Pons (tissue), 1 donor: ENCODE results near the gene KCTD14.
"Not testable (repeated sequence)": the region's sequence is repeated elsewhere in the genome, so short reads cannot be mapped to it uniquely, and the experiment has no call there.

Experiments
- DNase-seq: peaks from one replicate; pipeline ENCODE4 v3.0.0-alpha.2; 2016; ENCODE audit warnings: low spot score

Gene KCTD14

DNA sequence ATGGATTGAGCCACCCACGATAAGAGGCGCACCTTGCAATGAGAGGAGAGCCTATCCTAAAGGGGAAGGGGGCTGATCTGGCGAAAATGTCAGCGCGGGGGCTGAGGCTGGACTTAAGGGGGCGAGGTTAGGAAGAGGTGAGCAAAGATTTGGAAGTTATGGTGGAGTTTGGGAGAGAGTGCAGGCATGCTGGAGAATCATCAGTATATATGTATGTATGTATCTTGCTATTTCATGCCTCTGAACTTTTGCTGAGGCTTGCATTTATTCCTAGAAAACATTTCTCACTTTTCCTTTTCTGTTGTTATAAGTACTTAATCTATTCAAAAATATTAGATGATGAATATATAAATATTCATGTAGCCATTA lies 23.4 kb upstream of the KCTD14 start:
- DNase-seq = no peak

GRCh38 chr11:78045851-78046485 lies 22.9 kb upstream of the KCTD14 start:
- peak; percentile 80 for DNase-seq

- DNase-seq = no peak
These were observed 21.6 kb upstream of the KCTD14 start for GRCh38 chr11:78044706-78045105.

- no peak for DNase-seq
These were observed 18.9 kb upstream of the KCTD14 start for GRCh38 chr11:78041843-78042440.

- not testable (repeated sequence) for DNase-seq
These were observed 18.3 kb upstream of the KCTD14 start for GRCh38 chr11:78041380-78041719.

- DNase-seq = no peak
These were observed 17.8 kb upstream of the KCTD14 start for GRCh38 chr11:78040691-78041379.

DNA sequence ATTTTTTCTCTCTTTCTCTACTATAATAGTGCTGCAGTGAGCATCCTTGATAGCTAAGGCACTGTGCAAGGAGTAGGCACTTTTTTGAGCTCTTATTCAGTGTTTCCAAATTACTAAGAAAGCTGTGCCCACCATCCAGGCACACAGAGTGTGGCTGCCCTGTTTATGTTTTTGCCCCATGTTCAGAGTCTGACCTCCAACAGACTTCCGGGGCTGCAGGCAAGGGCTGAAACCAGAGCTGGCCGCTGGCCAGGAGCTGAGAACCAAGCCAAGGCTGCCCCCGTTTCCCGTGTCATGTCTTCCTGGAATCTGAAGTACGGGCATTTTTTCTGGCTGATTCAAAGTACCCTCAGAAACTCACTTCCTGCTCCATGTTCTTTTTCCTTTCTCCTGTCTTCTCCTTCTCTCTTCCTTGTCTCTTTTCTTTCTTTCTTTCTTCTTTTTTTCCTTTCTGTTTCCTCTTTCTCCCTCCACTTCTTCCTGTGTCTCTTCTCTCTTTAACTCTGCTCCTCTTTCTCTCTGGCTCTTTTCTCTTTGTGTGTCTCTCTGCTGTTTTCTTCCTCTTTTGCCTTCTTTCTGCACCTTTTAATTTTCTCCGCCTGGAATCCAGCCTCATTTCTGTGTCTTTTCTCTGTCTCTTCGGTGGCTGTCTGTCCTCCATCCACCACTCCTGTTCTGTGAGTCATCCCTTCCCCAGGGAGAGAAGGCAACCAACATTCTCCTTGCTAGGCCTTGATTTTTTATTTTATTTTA lies 17.0 kb upstream of the KCTD14 start:
- peak; percentile 61 for DNase-seq

- DNase-seq = no peak
These were observed 16.4 kb upstream of the KCTD14 start for GRCh38 chr11:78039391-78039918.

DNA sequence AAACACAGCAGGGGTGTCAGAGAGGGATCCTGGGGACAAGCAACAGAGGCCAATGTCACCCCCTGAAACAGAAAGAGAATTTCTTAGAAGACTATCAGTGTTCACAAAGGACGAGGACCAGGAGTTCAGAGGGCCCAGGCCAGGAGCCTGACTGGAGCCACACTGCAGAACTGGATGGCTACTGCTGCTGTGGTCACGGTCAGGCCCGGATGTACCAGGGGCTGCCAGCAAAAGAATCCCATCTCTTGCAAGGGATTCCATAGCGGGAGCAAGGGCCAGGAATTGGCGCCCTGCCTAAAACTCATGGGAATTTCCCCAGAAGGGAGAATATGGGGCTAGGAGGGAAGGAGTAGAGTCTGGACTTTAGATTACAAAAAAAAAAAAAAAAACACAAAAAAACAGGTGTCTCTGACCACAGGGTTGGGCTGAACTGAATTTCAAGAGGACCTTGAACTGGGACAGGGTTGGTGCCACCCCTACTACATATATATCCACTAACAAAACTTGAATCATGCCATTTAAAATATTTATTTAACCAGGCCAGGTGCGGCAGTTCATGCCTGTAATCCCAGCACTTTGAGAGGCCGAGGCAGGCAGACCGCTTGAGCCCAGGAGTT lies 15.7 kb upstream of the KCTD14 start:
- DNase-seq = no peak

GRCh38 chr11:78037825-78038620 lies 14.9 kb upstream of the KCTD14 start:
- DNase-seq = no peak

DNA sequence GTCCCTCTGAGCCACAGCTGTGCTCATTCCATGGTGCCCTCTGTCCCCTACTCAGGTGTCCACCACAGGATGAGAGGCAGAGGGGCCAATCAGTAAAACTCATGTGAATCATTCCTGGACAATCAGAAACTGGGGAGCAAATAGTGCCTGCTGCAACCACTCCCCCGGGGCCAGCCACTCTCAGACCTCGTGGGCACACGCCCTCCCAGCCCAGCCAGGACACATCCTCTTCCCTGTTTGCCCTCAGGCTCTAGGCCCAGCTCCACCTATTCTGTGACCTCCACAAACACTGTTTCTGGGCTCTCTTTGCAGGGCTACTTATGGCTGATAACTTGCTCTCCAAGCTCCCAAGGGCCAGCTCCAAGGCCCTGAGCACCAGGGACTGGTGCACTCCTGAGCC lies 14.0 kb upstream of the KCTD14 start:
- DNase-seq = no peak

- no peak for DNase-seq
These were observed 13.2 kb upstream of the KCTD14 start for GRCh38 chr11:78036313-78036712.

- no peak for DNase-seq
These were observed 11.5 kb upstream of the KCTD14 start for GRCh38 chr11:78034623-78035022.

DNA sequence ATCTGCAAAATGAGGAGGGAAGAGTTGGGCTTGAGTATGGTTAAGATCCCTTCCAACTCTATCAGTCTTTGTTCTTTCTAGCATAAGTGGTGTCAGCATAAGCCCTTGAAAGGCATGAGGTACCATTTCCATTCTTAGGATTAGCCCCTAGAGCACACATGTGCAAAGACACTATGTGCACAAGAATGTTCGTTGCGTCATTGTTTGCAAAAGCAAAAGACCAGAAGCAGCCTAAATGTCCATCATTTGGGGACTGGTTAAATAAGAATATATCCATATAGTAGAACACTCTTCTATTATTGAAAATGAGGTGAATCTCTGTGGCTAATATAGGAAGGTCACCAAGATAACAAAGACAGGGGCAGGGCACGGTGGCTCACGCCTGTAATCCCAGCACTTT lies 10.0 kb upstream of the KCTD14 start:
- DNase-seq = no peak

- no peak for DNase-seq
These were observed 9.0 kb upstream of the KCTD14 start for GRCh38 chr11:78032090-78032489.

DNA sequence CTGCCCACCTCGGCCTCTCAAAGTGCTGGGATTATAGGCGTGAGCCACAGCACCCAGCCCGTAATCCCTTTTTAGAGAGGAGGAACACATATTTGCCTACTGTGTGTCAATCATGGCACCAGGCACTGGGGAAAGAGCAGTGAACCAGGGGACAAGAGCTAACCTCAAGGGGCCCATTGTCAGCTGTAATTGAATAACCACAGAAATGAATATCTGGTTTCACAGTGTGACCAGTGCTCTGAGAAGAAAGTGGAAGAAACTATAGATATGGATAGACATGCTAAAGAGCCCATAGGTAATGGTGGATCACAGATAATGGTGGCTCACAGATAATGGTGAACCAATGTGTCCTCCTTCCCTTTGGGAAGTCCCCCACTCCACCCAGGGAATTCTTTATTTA lies 8.6 kb upstream of the KCTD14 start:
- DNase-seq = no peak

DNA sequence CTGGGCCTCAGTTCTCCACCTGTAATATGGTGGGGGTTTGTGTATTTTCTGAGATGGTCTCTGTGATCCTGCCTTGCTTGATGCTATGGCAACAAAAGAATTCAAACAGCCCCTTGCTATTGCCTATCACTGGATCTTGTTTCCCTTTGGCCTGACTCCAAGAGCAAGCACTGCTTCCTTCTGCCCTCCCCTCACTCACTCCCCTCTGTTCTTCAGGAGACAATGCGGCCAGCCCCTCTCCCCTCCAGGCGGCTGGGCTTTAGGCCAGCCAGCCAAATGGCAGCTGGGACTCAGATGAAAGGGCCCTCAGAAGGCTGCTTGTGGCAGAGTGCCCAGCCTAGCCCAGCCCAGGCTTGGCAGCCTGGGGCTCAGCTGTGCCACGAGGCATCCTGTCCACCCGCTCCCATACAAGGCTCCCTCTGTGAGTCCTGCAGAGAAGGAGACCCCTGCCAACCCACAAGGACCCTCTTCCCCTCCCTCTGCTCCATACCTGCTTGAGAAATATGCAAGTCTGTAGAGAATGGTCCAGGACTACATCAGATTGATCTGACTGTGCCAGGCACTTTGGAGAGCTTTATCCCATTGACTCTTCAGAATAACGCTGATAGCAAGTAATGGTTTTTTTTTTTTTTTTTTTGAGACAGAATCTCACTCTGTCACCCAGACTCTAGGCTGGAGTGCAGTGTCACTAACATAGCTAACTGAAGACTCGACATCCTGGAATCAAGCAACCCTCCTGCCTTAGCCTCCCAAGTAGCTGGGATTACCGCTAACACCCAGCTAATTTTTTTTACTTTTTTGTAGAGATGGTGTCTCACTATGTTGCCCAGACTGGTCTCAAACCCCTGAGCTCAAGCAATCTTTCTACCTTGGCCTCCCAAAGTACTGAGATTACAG lies 7.6 kb upstream of the KCTD14 start:
- peak; percentile 99 for DNase-seq

DNA sequence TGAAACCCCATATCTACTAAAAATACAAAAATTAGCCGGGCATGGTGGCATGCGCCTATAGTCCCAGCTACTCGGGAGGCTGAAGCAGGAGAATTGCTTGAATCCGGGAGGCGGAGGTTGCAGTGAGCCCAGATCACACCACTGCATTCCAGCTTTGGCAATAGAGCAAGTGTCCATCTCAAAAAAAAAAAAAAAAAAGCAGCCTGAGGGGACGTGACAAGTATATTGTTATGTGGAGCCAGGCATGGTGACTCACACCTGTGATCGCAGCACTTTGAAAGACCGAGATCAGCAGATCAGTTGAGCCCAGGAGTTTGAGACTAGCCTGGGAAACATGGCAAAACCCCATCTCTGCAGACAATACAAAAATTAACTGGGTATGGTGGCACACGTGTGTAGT lies 5.3 kb upstream of the KCTD14 start:
- not testable (repeated sequence) for DNase-seq

DNA sequence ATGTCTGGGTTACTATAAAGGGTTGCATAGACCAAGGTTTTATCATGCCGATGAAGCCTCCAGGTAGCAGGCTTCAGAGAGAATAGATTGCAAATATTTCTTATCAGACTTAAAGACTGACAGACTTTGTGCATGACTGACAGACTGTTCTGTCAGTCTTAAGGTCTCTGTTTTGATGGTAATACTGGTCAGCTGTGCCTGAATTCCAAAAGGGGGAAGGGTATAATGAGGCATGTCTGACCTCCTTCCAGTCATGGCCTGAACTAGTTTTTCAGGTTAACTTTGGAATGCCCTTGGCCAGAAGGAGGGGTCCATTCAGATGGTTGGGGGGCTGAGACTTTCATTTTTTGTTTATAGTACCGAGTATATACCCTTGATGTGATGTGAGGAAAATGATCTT lies 4.7 kb upstream of the KCTD14 start:
- DNase-seq = no peak

DNA sequence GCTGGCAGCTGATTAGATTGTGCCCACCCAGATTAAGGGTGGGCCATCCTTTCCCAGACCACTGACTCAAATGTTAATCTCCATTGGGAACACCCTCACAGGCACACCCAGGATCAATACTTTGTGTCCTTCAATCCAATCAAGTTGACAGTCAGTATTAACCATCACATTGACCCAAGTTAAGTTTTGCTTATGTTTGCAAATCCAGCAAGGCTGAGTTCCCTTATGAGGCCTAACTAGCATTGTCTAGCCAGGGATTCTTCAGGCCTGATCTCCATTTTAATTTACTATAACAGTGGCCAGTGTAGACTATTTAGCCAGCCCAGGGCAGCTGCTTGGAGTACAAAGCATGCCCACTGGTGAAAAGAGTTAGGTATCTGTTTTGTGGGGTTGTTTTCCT lies 2.3 kb upstream of the KCTD14 start:
- no peak for DNase-seq
